Fibroblast of villous mesenchyme (primary cell): ENCODE results near the gene EPHA8. TPM values are rescaled to one million over a fixed set of nuclear protein-coding genes. Genes with fewer than 3 reads are reported as not detected.

Experiments
- DNase-seq: peaks from one replicate; pipeline ENCODE4 v3.0.0-alpha.2; 2010; ENCODE audit warnings: low read depth
- H3K4me3 ChIP-seq: 2 replicates; pipeline ENCODE4 v1.5.1; 2011; ENCODE audit warnings: low read depth, mild to moderate bottlenecking, low read length
- CTCF ChIP-seq: IDR thresholded peaks from 2 replicates; pipeline ENCODE4 v1.5.1; 2012; ENCODE audit warnings: low read depth, mild to moderate bottlenecking, low read length; ENCODE audit not compliant: insufficient read depth
- total RNA-seq: library from RNA; depleted of rRNA; stranded (reverse); fragments of >200 nt; gene quantifications from 2 replicates; pipeline ENCODE4 v1.2.3, GENCODE V29; 2012

Gene EPHA8
- total RNA-seq, 1 donor: not detected

GRCh38 chr1:22608361-22608760 lies 45.1 kb downstream of the EPHA8 start:
- no peak overlapping the region for H3K4me3 ChIP-seq
- no peak for TF ChIP-seq CTCF
- DNase-seq: no peak

- H3K4me3 ChIP-seq: no peak overlapping the region
- TF ChIP-seq CTCF: no peak
- DNase-seq: no peak
Observed at GRCh38 chr1:22609291-22609690, 46.0 kb downstream of the EPHA8 start.

DNA sequence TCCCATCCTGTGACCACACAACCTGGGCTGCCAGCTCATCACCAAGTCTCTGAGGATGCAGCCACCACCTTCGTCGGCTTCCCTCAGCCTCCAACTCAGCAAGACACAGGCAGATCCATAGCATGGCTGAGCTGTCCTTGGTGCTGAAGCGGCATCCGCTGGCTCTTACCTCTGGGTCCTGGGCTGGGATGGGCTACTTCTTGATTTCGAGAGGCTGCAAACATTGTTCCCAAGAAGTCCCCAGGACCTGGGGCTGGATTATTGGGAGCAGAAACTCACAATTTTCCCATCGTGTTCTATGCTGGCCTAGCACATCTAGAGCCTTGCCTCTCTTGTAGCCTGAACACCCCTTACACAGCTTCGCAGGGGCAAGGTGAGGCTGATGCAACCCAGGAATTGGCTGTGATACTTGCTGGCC lies 48.2 kb downstream of the EPHA8 start:
- H3K4me3 ChIP-seq: no peak overlapping the region
- TF ChIP-seq CTCF: no peak
- DNase-seq: peak; percentile 63

GRCh38 chr1:22612671-22613571 lies 49.6 kb downstream of the EPHA8 start:
- DNase-seq: no peak
- no peak for TF ChIP-seq CTCF
- H3K4me3 ChIP-seq: no peak overlapping the region

DNA sequence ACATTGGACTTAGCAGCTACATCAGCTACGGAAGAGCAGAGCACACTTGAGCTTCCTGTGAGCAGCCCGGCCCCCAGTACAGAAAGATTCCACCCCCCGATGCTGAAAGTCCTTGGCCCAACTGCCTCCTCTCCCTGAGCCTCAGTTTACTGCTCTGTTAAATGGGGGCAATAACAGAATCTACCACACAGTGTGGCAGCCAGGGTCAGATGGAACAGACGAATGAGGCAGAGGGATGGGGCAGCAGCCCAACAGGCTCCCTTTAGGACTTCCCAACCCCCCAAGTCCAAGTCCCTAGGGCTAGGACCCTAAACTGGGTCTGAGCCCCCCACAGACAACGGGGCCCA lies 50.3 kb downstream of the EPHA8 start:
- no peak overlapping the region for H3K4me3 ChIP-seq
- TF ChIP-seq CTCF: no peak
- no peak for DNase-seq

- H3K4me3 ChIP-seq: no peak overlapping the region
- DNase-seq: no peak
- no peak for TF ChIP-seq CTCF
Observed at GRCh38 chr1:22613951-22614350, 50.7 kb downstream of the EPHA8 start.

GRCh38 chr1:22615886-22616285 lies 52.6 kb downstream of the EPHA8 start:
- no peak for DNase-seq
- no peak for TF ChIP-seq CTCF
- H3K4me3 ChIP-seq: no peak overlapping the region
